ENCODE measurements around the gene TBX2.

The TBX2 gene

GRCh38 chr17:61399131-61400065, at the start of gene TBX2 (continued):
- no peak for TF ChIP-seq HOXA7 (CRISPR knock-in tag; IDR thresholded peaks at IDR 0.05; ENCODE audit: borderline replicate concordance)
- no peak for TF ChIP-seq ZNF2 (tag by site-specific recombination; IDR thresholded peaks at IDR 0.05)
- no peak for TF ChIP-seq ZNF26 (tag by site-specific recombination; IDR thresholded peaks at IDR 0.05)
- no peak for TF ChIP-seq ZNF645 (tag by site-specific recombination; IDR thresholded peaks at IDR 0.05)
- no peak for TF ChIP-seq ZNF416 (tag by site-specific recombination; IDR thresholded peaks at IDR 0.05)
- no peak for TF ChIP-seq PRDM2 (tag by site-specific recombination; IDR thresholded peaks at IDR 0.05; ENCODE audit: borderline replicate concordance)
- no peak for TF ChIP-seq ZNF610 (tag by site-specific recombination; IDR thresholded peaks at IDR 0.05; ENCODE audit: borderline replicate concordance)
- no peak for TF ChIP-seq ZNF394 (tag by site-specific recombination; IDR thresholded peaks at IDR 0.05; ENCODE audit: borderline replicate concordance)
- no peak; the same call in 1 of the 2 replicates for TF ChIP-seq ZBTB7A (tag by site-specific recombination; IDR thresholded peaks at IDR 0.05; ENCODE audit: low read depth)
- TF ChIP-seq ZNF24 (tag by site-specific recombination; IDR thresholded peaks at IDR 0.05): no peak
- no peak for TF ChIP-seq ZNF404 (tag by site-specific recombination; IDR thresholded peaks at IDR 0.05)
- no peak for TF ChIP-seq ZNF169 (tag by site-specific recombination; IDR thresholded peaks at IDR 0.05)
- no peak for TF ChIP-seq KLF8 (tag by site-specific recombination; IDR thresholded peaks at IDR 0.05)
- TF ChIP-seq ZNF704 (tag by site-specific recombination; IDR thresholded peaks at IDR 0.05): no peak
- no peak for TF ChIP-seq ZNF366 (tag by site-specific recombination; conservative IDR thresholded peaks at IDR 0.05)
- no peak for TF ChIP-seq SCRT2 (tag by site-specific recombination; IDR thresholded peaks at IDR 0.05)
- TF ChIP-seq BCL11B (tag by site-specific recombination; IDR thresholded peaks at IDR 0.05; ENCODE audit: low read depth): no peak
- no peak for TF ChIP-seq ZNF488 (tag by site-specific recombination; IDR thresholded peaks at IDR 0.05)
- TF ChIP-seq YY2 (tag by site-specific recombination; IDR thresholded peaks at IDR 0.05): no peak; the same call in 1 of the 2 replicates
- TF ChIP-seq ZSCAN23 (tag by site-specific recombination; IDR thresholded peaks at IDR 0.05): no peak
- no peak for TF ChIP-seq ZNF658 (tag by site-specific recombination; IDR thresholded peaks at IDR 0.05)
- TF ChIP-seq ZNF639 (tag by site-specific recombination; IDR thresholded peaks at IDR 0.05): no peak
- no peak for TF ChIP-seq ZNF654 (tag by site-specific recombination; IDR thresholded peaks at IDR 0.05; ENCODE audit: low read depth)
- TF ChIP-seq ZNF521 (tag by site-specific recombination; IDR thresholded peaks at IDR 0.05): no peak
